SU-DHL-6 (cell line): Measurements from ENCODE around the gene SPO11.

Source experiments
- H2AFZ ChIP-seq: fragments of 200-600 bp; sonication (generic); 2 replicates; pipeline ENCODE4 v1.6.1; 2014; ENCODE audit warnings: low read depth, mild to moderate bottlenecking, moderate library complexity, mixed read lengths, antibody characterized with exemption, low read length; ENCODE audit not compliant: severe bottlenecking
- H3F3A ChIP-seq: fragments of 200-600 bp; shearing (Covaris generic); 2 replicates; pipeline ENCODE4 v1.6.0; 2016; ENCODE audit warnings: antibody characterized with exemption, mild to moderate bottlenecking; ENCODE audit not compliant: insufficient read depth
- H3K27ac ChIP-seq: fragments of 200-600 bp; sonication (generic); 2 replicates; pipeline ENCODE4 v1.5.1; 2016; ENCODE audit warnings: low read depth, mild to moderate bottlenecking, low read length, moderate library complexity, mixed read lengths
- H3K27me3 ChIP-seq: fragments of 200-600 bp; sonication (generic), shearing (Covaris generic); 2 replicates; pipeline ENCODE4 v1.6.0; 2014; ENCODE audit warnings: mild to moderate bottlenecking, low read length
- H3K36me3 ChIP-seq: fragments of 200-600 bp; sonication (generic); 2 replicates; pipeline ENCODE4 v1.6.1; 2014; ENCODE audit warnings: mild to moderate bottlenecking, low read length, mixed read lengths
- H3K4me2 ChIP-seq: fragments of 300-600, 200-600 bp; shearing (Covaris generic), sonication (generic); 2 replicates; pipeline ENCODE4 v1.6.0; 2014; ENCODE audit warnings: low read length, low read depth, mild to moderate bottlenecking; ENCODE audit not compliant: poor library complexity, severe bottlenecking
- H3K4me3 ChIP-seq: fragments of 200-600 bp; sonication (generic); 2 replicates; pipeline ENCODE4 v1.5.1; 2014; ENCODE audit warnings: antibody characterized with exemption, low read length, mild to moderate bottlenecking, mixed read lengths; ENCODE audit not compliant: insufficient read depth, poor library complexity, severe bottlenecking
- H3K79me2 ChIP-seq: fragments of 200-600 bp; sonication (generic); 2 replicates; pipeline ENCODE4 v1.6.1; 2014; ENCODE audit warnings: mild to moderate bottlenecking, low read length, moderate library complexity; ENCODE audit not compliant: insufficient read depth
- H3K9ac ChIP-seq: fragments of 200-600 bp; sonication (generic); 2 replicates; pipeline ENCODE4 v1.7.0; 2014; ENCODE audit warnings: mild to moderate bottlenecking, low read length
- H3K9me2 ChIP-seq: fragments of 200-600 bp; sonication (generic); replicated peaks from 2 replicates; pipeline ENCODE4 v1.6.1; 2014; ENCODE audit warnings: low read length; ENCODE audit not compliant: insufficient read depth
- H3K9me3 ChIP-seq: fragments of 200-600 bp; sonication (generic); 2 replicates; pipeline ENCODE4 v1.6.1; 2014; ENCODE audit warnings: low read length, mixed read lengths; ENCODE audit not compliant: insufficient read depth
- H4K20me1 ChIP-seq: fragments of 200-600 bp; sonication (generic); 2 replicates; pipeline ENCODE4 v1.6.1; 2014; ENCODE audit warnings: low read depth, mild to moderate bottlenecking, antibody characterized with exemption, low read length, moderate library complexity, mixed read lengths
- CTCF ChIP-seq: fragments of 200-600 bp; sonication (generic); IDR thresholded peaks from one replicate; pipeline ENCODE4 v1.5.1; 2017; ENCODE audit warnings: antibody characterized with exemption, mild to moderate bottlenecking, low read length, moderate library complexity; ENCODE audit not compliant: insufficient read depth, poor library complexity, severe bottlenecking
- EZH2phosphoT487 ChIP-seq: fragments of 200-600 bp; sonication (generic), shearing (Covaris generic); conservative IDR thresholded peaks from 2 replicates; pipeline ENCODE4 v1.6.1; 2018; ENCODE audit warnings: mild to moderate bottlenecking, antibody characterized with exemption, low read length, moderate library complexity, mixed read lengths

SPO11 gene

GRCh38 chr20:57361517-57361916, 31.9 kb downstream of the SPO11 start:
- H3K4me3 ChIP-seq: no peak overlapping the region
- H3K4me2 ChIP-seq: no peak overlapping the region
- H2AFZ ChIP-seq: no peak overlapping the region
- no peak overlapping the region for H3K27ac ChIP-seq
- peaks cover 7% of the 10 kb centered on the region for H3K79me2 ChIP-seq
- no peak overlapping the region for H3K9ac ChIP-seq
- no peaks in the 10 kb centered on the region for H4K20me1 ChIP-seq
- H3K27me3 ChIP-seq: no peaks in the 10 kb centered on the region
- no peaks in the 10 kb centered on the region for H3K9me2 ChIP-seq
- no peak for TF ChIP-seq EZH2phosphoT487
- TF ChIP-seq CTCF: no peak
- no peaks in the 10 kb centered on the region for H3K9me3 ChIP-seq
- H3K36me3 ChIP-seq: peaks cover 20% of the 10 kb centered on the region; the same call in 1 of the 2 replicates
- no peaks in the 10 kb centered on the region for H3F3A ChIP-seq

GRCh38 chr20:57364451-57364850, 34.8 kb downstream of the SPO11 start:
- Histone ChIP-seq H3K79me2 (peaks cover 7% of the 10 kb centered on the region; the same call in 1 of the 2 replicates), H4K20me1 (no peaks in the 10 kb centered on the region), H3K9ac (no peak overlapping the region), H3K36me3 (peaks cover 35% of the 10 kb centered on the region; the same call in 1 of the 2 replicates), H3F3A (no peaks in the 10 kb centered on the region), H3K4me2 (no peak overlapping the region), H3K27me3 (no peaks in the 10 kb centered on the region), H3K9me3 (no peaks in the 10 kb centered on the region), H2AFZ (no peak overlapping the region), H3K9me2 (no peaks in the 10 kb centered on the region), H3K27ac (no peak overlapping the region), H3K4me3 (no peak overlapping the region)
- TF ChIP-seq CTCF: no peak
- no peak for TF ChIP-seq EZH2phosphoT487

- Histone ChIP-seq H3K9me2 (no peaks in the 10 kb centered on the region), H4K20me1 (no peaks in the 10 kb centered on the region), H2AFZ (no peak overlapping the region), H3K36me3 (peaks cover 35% of the 10 kb centered on the region; the same call in 1 of the 2 replicates), H3K9me3 (no peaks in the 10 kb centered on the region), H3K4me3 (no peak overlapping the region), H3K9ac (no peak overlapping the region), H3F3A (no peaks in the 10 kb centered on the region), H3K27ac (no peak overlapping the region), H3K27me3 (no peaks in the 10 kb centered on the region), H3K79me2 (no peaks in the 10 kb centered on the region), H3K4me2 (no peak overlapping the region)
- no peak for TF ChIP-seq EZH2phosphoT487
- TF ChIP-seq CTCF: no peak
These were observed 40.0 kb downstream of the SPO11 start for GRCh38 chr20:57369596-57369995.
